ENCODE measurements around the gene RWDD4.

RWDD4 gene

GRCh38 chr4:183600189-183600685 is 58.7 kb downstream of the RWDD4 start:
- DNase-seq (ENCODE audit: low read depth), result no peak

GRCh38 chr4:183599690-183600089 is 59.3 kb downstream of the RWDD4 start:
- no peak for DNase-seq (ENCODE audit: low read depth)

DNA sequence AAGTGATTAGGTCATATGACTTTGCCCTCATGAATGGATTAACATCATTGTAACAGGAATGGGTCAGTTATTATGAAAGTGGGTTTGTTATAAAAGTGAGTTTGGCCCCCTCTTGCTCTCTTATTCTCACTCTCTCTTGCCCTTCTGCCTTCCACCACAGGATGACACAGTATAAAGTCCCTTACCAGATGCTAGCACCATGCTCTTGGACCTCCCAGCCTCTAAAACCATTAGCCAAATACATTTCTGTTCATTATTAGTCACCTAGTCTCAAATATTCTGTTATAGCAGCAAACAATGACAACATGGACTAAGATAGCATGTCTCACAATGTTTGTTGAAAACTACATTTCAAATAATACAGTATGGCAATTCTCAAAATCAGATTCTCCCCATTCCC is 59.7 kb downstream of the RWDD4 start:
- no peak for DNase-seq (ENCODE audit: low read depth)

GRCh38 chr4:183596067-183596757 is 62.8 kb downstream of the RWDD4 start:
- no peak for DNase-seq (ENCODE audit: low read depth)

DNA sequence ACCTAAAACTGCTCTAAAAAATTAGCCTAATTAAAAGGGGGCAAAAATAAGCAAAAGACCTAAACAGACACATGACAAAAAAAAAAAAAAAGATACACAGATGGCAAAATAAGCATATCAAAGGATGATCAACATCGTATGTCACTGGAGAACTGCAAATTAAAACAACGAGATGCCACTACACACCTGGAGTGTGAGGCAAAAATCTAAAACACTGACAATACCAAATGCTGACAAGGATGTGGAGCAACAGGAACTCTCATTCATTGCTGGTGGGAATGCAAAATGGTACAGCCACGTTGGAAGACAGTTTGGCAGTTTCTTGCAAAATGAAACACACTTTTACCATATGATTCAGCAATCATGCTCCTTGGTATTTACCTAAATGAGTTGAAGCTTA is 64.2 kb downstream of the RWDD4 start:
- no peak for DNase-seq (ENCODE audit: low read depth)

DNA sequence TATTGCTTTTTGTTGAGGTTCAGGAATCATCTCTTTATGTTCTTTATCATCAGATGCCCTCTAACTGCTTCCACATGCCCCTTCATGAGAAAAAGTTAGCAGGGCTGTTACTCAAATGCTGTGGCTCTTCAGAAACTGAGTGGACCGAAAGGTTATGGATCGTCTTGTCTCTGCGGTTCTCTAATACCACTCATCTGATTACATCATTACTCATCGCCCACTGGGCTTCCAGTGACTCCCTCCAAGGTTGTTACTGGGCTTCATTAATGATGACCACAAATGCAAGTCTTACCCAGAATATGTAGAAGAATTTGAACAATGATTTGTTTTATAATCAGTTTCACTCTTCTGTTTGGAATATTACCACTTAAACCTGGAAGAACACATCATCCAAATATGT is 67.7 kb downstream of the RWDD4 start:
- no peak for DNase-seq (ENCODE audit: low read depth)

Data from activated T-cell treated with anti-CD3 and anti-CD28 coated beads for 1 hour (primary cell).